ENCODE results near the gene BANF1.

- TF ChIP-seq CTCF (IDR thresholded peaks at IDR 0.05) (no peak), POLR2AphosphoS5 (IDR thresholded peaks at IDR 0.05) (no peak), POLR2A (IDR thresholded peaks at IDR 0.05) (no peak), EP300 (IDR thresholded peaks at IDR 0.05) (no peak)
Observed at GRCh38 chr11:65962141-65962564, 40.1 kb upstream of the BANF1 start.

Data from gastroesophageal sphincter (tissue), 3 donors.